K562 (cell line): ENCODE measurements around the gene RCE1. TPM values are rescaled to one million over a fixed set of nuclear protein-coding genes. Genes with fewer than 3 reads are reported as not detected.

Experiments used
- CC2D1A ChIP-seq: fragments of 450-650 bp; IDR thresholded peaks from 2 replicates; pipeline ENCODE4 v1.6.1; 2017; ENCODE audit warnings: mild to moderate bottlenecking
- GATAD2A ChIP-seq: fragments of 450-650 bp; IDR thresholded peaks from 2 replicates; pipeline ENCODE4 v1.6.1; 2017
- GATAD2B ChIP-seq: fragments of 450-650 bp; IDR thresholded peaks from 2 replicates; pipeline ENCODE4 v1.6.1; 2017; ENCODE audit warnings: mild to moderate bottlenecking, borderline replicate concordance
- GTF2F1 ChIP-seq: IDR thresholded peaks from 2 replicates; pipeline ENCODE4 v1.6.1; 2011; ENCODE audit warnings: low read depth, low read length, improper control_type of control experiment
- KLF6 ChIP-seq: fragments of 250-450 bp; sonication (Bioruptor Pico); IDR thresholded peaks from 2 replicates; pipeline ENCODE4 v1.4.0; 2020; ENCODE audit warnings: mild to moderate bottlenecking, moderate library complexity, borderline replicate concordance
- MTA1 ChIP-seq: fragments of 450-650 bp; IDR thresholded peaks from 2 replicates; pipeline ENCODE4 v1.6.1; 2017; ENCODE audit warnings: borderline replicate concordance
- NCOA6 ChIP-seq: fragments of 450-650 bp; IDR thresholded peaks from 2 replicates; pipeline ENCODE4 v1.6.1; 2017; ENCODE audit warnings: mild to moderate bottlenecking
- NFATC3 ChIP-seq: fragments of 450-650 bp; IDR thresholded peaks from 2 replicates; pipeline ENCODE4 v1.6.1; 2017; ENCODE audit warnings: mild to moderate bottlenecking
- PTBP1 ChIP-seq: fragments of 200-400 bp; formaldehyde crosslinking; IDR thresholded peaks from 2 replicates; pipeline ENCODE4 v1.6.1; 2017; ENCODE audit warnings: low read depth, low read length
- RBM34 ChIP-seq: fragments of 200-400 bp; formaldehyde crosslinking; IDR thresholded peaks from 2 replicates; pipeline ENCODE4 v1.6.1; 2018; ENCODE audit warnings: low read length, borderline replicate concordance; ENCODE audit not compliant: insufficient read depth
- RCOR1 ChIP-seq, 2 experiments: IDR thresholded peaks; 2 replicates each; pipeline ENCODE4 v1.6.1; 2012; ENCODE audit warnings: low read depth in 2 of 2, low read length in 2 of 2, borderline replicate concordance in 1 of 2, improper control_type of control experiment in 1 of 2
- ZFP1 ChIP-seq: fragments of 450-650 bp; formaldehyde crosslinking; IDR thresholded peaks from 2 replicates; pipeline ENCODE4 v1.4.0; 2020; ENCODE audit warnings: mild to moderate bottlenecking, mixed read lengths
- ZNF143 ChIP-seq: sonication (generic); formaldehyde crosslinking; IDR thresholded peaks from 2 replicates; pipeline ENCODE4 v1.9.0; 2022; ENCODE audit warnings: mild to moderate bottlenecking, missing genetic modification reagents
- ZNF282 ChIP-seq: sonication (generic); formaldehyde crosslinking; IDR thresholded peaks from 2 replicates; pipeline ENCODE4 v1.8.1; 2023; ENCODE audit warnings: missing genetic modification reagents
- ZNF699 ChIP-seq: fragments of 250-450 bp; sonication (Bioruptor Pico); IDR thresholded peaks from 2 replicates; pipeline ENCODE4 v1.8.0; 2021; ENCODE audit warnings: mild to moderate bottlenecking, moderate library complexity; ENCODE audit not compliant: insufficient replicate concordance
- polyA plus RNA-seq, 8 experiments: library from polyadenylated mRNA; depleted of rRNA in 4 of 8; stranded (reverse) in 5 of 8; unstranded in 3 of 8; fragments of >200 nt; fragmentation: Nextera tagmentation in 2 of 8; fragmentation: Illumina TruSeq in 1 of 8; extraction: Ambion mirVana in 2 of 8; extraction: Trizol in 1 of 8; gene quantifications; 2 replicates each; pipeline versions ENCODE4 v1.2.1 to v1.2.3, GENCODE V29; 2011 to 2014; ENCODE audit warnings: inconsistent platforms in 1 of 8, missing spikeins in 1 of 8
- total RNA-seq, 7 experiments: library from RNA; depleted of rRNA in 6 of 7; stranded (reverse); fragments of >200 nt in 6 of 7; fragmentation: Illumina TruSeq in 2 of 7; extraction: Trizol in 2 of 7; gene quantifications; 2 replicates each; pipeline versions ENCODE4 v1.2.1 to v1.2.3, GENCODE V29; 2011 to 2021; ENCODE audit warnings: low replicate concordance in 1 of 7
- TF ChIP-seq, protein P1 (sequence below), 3 experiments: IDR thresholded peaks in 2 of 3; conservative IDR thresholded peaks in 1 of 3; 2 replicates each; pipeline ENCODE4 v1.5.1; 2011 to 2012; ENCODE audit warnings: low read length in 3 of 3, mild to moderate bottlenecking in 3 of 3, control low read depth in 2 of 3, improper control_type of control experiment in 1 of 3, inconsistent platforms in 1 of 3, low read depth in 1 of 3, mixed read lengths in 1 of 3, moderate library complexity in 1 of 3; ENCODE audit not compliant: insufficient read depth in 2 of 3
- TF ChIP-seq, protein P2 (sequence below): sonication (generic); formaldehyde crosslinking; IDR thresholded peaks from 2 replicates; pipeline ENCODE4 v1.8.0; 2022; ENCODE audit warnings: missing genetic modification reagents, mild to moderate bottlenecking, moderate library complexity, borderline replicate concordance
- TF ChIP-seq, protein P3 (sequence below): fragments of 250-450 bp; sonication (Bioruptor Pico); IDR thresholded peaks from 2 replicates; pipeline ENCODE4 v1.4.0; 2020
- TF ChIP-seq, protein P4 (sequence below): fragments of 150-350 bp; conservative IDR thresholded peaks from 2 replicates; pipeline ENCODE4 v1.6.1; 2014; ENCODE audit warnings: low read length

The RCE1 gene
- total and polyA plus RNA-seq, 9 of the 15 experiments (the other 6 are each of a cell fraction or from before 2014, with no cell fraction given), result 0.75 to 41.5 (median 15.1) TPM

DNA sequence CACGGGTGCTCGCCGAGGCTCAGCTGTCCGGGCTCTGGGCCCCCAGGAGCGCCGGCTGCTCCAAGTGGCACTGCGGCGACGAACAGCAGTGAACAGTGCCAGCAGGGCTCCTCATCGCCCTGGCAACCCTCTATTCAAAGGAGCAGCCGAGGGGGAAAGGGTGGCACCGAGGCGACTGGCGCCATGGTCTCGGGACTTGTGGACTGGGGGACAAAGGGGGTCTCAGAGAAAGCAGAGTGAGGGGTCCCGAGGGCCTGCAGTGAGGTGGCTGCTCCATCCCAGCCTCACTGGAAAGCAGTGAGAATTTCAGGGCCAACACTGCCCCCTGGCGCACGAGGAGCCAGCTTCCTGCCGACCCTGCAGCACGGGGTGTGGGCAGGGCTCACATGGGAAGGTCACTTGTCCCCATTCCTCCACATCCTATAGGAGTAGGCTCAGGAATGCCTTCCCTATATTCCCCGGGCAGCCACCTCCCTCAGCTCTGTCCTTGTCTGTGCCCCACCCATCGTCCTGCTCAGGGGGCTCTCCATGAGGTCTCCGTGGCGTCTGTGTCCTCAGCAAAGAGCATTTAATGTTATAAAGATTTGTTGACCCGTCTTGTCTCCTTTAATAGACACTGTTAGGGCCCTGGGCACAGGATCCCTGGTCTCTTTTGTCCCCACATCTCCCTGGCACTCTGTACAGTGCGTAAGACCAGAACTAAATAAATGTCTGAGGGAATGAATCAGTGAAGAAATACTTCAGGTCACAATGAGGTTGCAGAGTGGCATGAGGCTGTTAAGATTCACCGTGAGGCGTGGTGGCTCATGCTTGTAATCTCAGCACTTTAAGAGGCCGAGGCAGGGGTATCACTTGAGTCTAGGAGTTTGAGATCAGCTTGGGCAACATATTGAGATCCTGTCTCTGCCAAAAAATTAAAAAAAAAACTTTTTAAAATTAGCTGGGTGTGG lies 40.0 kb downstream of the RCE1 start (continued):
- TF ChIP-seq, protein P1, sequence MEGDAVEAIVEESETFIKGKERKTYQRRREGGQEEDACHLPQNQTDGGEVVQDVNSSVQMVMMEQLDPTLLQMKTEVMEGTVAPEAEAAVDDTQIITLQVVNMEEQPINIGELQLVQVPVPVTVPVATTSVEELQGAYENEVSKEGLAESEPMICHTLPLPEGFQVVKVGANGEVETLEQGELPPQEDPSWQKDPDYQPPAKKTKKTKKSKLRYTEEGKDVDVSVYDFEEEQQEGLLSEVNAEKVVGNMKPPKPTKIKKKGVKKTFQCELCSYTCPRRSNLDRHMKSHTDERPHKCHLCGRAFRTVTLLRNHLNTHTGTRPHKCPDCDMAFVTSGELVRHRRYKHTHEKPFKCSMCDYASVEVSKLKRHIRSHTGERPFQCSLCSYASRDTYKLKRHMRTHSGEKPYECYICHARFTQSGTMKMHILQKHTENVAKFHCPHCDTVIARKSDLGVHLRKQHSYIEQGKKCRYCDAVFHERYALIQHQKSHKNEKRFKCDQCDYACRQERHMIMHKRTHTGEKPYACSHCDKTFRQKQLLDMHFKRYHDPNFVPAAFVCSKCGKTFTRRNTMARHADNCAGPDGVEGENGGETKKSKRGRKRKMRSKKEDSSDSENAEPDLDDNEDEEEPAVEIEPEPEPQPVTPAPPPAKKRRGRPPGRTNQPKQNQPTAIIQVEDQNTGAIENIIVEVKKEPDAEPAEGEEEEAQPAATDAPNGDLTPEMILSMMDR (IDR thresholded peaks at IDR 0.05 in 2 of 3, conservative IDR thresholded peaks at IDR 0.05 in 1 of 3; ENCODE audit: insufficient read depth in 2 of 3, low read depth in 1 of 3, low read length in 3 of 3), result peak; percentile 75 to 83 (median 77)
- TF ChIP-seq KLF6 (CRISPR knock-in tag) (no peak), CC2D1A (peak; percentile 50; the same call in 1 of the 2 replicates), ZNF282 (no peak), GATAD2A (no peak), GATAD2B (no peak), ZFP1 (no peak), GTF2F1 (no peak), RBM34 (no peak), NFATC3 (no peak), NCOA6 (no peak), ZNF699 (CRISPR knock-in tag) (no peak), PTBP1 (no peak), RCOR1 (IDR thresholded peaks at IDR 0.05; ENCODE audit: borderline replicate concordance in 1 of 2, low read depth in 2 of 2, low read length in 2 of 2) (peak in 1 of 2 experiments; percentile 44; a peak in 1 of 4 replicates), ZNF143 (CRISPR knock-in tag) (no peak), MTA1 (no peak)
- TF ChIP-seq, protein P2, sequence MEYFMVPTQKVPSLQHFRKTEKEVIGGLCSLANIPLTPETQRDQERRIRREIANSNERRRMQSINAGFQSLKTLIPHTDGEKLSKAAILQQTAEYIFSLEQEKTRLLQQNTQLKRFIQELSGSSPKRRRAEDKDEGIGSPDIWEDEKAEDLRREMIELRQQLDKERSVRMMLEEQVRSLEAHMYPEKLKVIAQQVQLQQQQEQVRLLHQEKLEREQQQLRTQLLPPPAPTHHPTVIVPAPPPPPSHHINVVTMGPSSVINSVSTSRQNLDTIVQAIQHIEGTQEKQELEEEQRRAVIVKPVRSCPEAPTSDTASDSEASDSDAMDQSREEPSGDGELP, result peak; percentile 37; the same call in 1 of the 2 replicates
- TF ChIP-seq, protein P3, sequence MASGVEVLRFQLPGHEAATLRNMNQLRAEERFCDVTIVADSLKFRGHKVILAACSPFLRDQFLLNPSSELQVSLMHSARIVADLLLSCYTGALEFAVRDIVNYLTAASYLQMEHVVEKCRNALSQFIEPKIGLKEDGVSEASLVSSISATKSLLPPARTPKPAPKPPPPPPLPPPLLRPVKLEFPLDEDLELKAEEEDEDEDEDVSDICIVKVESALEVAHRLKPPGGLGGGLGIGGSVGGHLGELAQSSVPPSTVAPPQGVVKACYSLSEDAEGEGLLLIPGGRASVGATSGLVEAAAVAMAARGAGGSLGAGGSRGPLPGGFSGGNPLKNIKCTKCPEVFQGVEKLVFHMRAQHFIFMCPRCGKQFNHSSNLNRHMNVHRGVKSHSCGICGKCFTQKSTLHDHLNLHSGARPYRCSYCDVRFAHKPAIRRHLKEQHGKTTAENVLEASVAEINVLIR (CRISPR knock-in tag), result no peak
- TF ChIP-seq, protein P4, sequence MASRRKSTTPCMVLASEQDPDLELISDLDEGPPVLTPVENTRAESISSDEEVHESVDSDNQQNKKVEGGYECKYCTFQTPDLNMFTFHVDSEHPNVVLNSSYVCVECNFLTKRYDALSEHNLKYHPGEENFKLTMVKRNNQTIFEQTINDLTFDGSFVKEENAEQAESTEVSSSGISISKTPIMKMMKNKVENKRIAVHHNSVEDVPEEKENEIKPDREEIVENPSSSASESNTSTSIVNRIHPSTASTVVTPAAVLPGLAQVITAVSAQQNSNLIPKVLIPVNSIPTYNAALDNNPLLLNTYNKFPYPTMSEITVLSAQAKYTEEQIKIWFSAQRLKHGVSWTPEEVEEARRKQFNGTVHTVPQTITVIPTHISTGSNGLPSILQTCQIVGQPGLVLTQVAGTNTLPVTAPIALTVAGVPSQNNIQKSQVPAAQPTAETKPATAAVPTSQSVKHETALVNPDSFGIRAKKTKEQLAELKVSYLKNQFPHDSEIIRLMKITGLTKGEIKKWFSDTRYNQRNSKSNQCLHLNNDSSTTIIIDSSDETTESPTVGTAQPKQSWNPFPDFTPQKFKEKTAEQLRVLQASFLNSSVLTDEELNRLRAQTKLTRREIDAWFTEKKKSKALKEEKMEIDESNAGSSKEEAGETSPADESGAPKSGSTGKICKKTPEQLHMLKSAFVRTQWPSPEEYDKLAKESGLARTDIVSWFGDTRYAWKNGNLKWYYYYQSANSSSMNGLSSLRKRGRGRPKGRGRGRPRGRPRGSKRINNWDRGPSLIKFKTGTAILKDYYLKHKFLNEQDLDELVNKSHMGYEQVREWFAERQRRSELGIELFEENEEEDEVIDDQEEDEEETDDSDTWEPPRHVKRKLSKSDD, result no peak
